NB4 (cell line): Measurements from ENCODE around the gene PBXIP1.

ENCODE experiments used
- CTCF ChIP-seq: IDR thresholded peaks from one replicate; pipeline ENCODE4 v1.5.1; 2012; ENCODE audit warnings: low read depth, low read length
- MAX ChIP-seq: IDR thresholded peaks from 2 replicates; pipeline ENCODE4 v1.6.1; 2011; ENCODE audit warnings: low read depth, low read length
- MYC ChIP-seq: IDR thresholded peaks from 2 replicates; pipeline ENCODE4 v1.6.1; 2011; ENCODE audit warnings: low read depth, low read length
- POLR2A ChIP-seq: IDR thresholded peaks from 2 replicates; pipeline ENCODE4 v1.6.1; 2011; ENCODE audit warnings: mild to moderate bottlenecking; ENCODE audit not compliant: insufficient read length; ENCODE audit errors: extremely low read depth

- TF ChIP-seq MAX (no peak), POLR2A (no peak), CTCF (peak; percentile 22), MYC (no peak)
Measured at GRCh38 chr1:154906621-154907081, 49.2 kb downstream of the PBXIP1 start.
